ENCODE measurements around the gene BCOR. TPM values are rescaled to one million over a fixed set of nuclear protein-coding genes. Genes with fewer than 3 reads are reported as not detected.

Gene BCOR
- total RNA-seq, 4 donors from 2014 or later = 23.8 to 37.5 (median 31.1) TPM

GRCh38 chrX:40090050-40090804 lies 7.5 kb downstream of the BCOR start:
- no peak for DNase-seq (ENCODE audit: low spot score in 2 of 2)
- WGBS, 2 donors = 0 to 3% methylated on average over 10 to 54 of the region's 63 CpGs

DNA sequence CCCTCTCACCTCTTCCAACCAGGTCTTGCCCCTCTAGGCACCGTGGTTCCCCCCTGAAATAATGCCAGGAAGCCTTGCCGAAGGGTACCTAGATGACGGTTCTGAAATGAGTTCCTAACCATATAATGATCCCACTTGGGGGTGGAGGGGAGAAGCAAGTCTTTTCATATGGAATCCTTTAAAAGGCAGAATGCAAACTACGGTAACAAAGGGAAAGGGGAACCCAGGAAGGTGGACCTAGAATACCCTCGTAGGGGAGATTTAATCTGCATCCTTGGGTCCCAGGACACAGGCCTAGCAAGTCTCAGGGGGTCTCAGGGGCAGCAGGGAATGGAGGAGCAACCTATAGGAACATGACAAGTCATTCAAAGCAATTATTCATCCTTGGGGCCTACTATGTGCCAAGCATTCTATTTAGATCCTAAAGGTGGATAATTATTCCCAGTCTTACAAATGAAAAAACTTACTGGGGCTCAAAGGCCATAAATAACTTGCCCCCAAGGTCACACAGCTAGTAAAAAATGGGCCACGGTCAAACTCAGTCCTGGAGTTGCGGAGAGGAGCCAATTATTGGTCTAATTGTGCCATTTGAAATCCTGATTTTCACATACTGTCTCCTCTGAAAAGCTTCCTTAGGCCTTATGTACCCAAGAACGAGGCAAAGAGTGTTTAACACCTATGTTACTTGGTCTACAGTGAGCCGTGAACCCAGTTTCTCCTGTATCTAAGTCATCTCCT lies 8.8 kb downstream of the BCOR start:
- 50 to 83% methylated on average over 9 of the region's 9 CpGs for WGBS, 2 donors
- intact Hi-C loops (cut with DNase I; ENCODE audit: low total_unique reads) = no loop called here
- DNase-seq (ENCODE audit: low spot score in 2 of 2) = no peak
- no peak for TF ChIP-seq POLR2A (IDR thresholded peaks at IDR 0.05)
- TF ChIP-seq, protein P1, sequence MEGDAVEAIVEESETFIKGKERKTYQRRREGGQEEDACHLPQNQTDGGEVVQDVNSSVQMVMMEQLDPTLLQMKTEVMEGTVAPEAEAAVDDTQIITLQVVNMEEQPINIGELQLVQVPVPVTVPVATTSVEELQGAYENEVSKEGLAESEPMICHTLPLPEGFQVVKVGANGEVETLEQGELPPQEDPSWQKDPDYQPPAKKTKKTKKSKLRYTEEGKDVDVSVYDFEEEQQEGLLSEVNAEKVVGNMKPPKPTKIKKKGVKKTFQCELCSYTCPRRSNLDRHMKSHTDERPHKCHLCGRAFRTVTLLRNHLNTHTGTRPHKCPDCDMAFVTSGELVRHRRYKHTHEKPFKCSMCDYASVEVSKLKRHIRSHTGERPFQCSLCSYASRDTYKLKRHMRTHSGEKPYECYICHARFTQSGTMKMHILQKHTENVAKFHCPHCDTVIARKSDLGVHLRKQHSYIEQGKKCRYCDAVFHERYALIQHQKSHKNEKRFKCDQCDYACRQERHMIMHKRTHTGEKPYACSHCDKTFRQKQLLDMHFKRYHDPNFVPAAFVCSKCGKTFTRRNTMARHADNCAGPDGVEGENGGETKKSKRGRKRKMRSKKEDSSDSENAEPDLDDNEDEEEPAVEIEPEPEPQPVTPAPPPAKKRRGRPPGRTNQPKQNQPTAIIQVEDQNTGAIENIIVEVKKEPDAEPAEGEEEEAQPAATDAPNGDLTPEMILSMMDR (IDR thresholded peaks at IDR 0.05) = no peak
- no peak overlapping the region for H3K4me3 ChIP-seq (ENCODE audit: low read depth, poor library complexity, severe bottlenecking)

More at GRCh38 chrX:40090050-40090804, 7.5 kb downstream of the BCOR start:
- no peak overlapping the region for H3K4me3 ChIP-seq (ENCODE audit: low read depth, poor library complexity, severe bottlenecking)
- no peak for TF ChIP-seq POLR2A (IDR thresholded peaks at IDR 0.05)
- TF ChIP-seq, protein P1 (IDR thresholded peaks at IDR 0.05) = no peak
- intact Hi-C loops (cut with DNase I; ENCODE audit: low total_unique reads) = no loop called here

- WGBS, 2 donors = 37 to 67% methylated on average over 5 of the region's 5 CpGs
- H3K4me3 ChIP-seq (ENCODE audit: low read depth, poor library complexity, severe bottlenecking) = no peak overlapping the region
- no peak for DNase-seq (ENCODE audit: low spot score in 2 of 2)
- TF ChIP-seq, protein P1 (IDR thresholded peaks at IDR 0.05) = no peak
- no peak for TF ChIP-seq POLR2A (IDR thresholded peaks at IDR 0.05)
- intact Hi-C loops (cut with DNase I; ENCODE audit: low total_unique reads) = no loop called here
These were observed 9.5 kb downstream of the BCOR start for GRCh38 chrX:40088299-40088625.

DNA sequence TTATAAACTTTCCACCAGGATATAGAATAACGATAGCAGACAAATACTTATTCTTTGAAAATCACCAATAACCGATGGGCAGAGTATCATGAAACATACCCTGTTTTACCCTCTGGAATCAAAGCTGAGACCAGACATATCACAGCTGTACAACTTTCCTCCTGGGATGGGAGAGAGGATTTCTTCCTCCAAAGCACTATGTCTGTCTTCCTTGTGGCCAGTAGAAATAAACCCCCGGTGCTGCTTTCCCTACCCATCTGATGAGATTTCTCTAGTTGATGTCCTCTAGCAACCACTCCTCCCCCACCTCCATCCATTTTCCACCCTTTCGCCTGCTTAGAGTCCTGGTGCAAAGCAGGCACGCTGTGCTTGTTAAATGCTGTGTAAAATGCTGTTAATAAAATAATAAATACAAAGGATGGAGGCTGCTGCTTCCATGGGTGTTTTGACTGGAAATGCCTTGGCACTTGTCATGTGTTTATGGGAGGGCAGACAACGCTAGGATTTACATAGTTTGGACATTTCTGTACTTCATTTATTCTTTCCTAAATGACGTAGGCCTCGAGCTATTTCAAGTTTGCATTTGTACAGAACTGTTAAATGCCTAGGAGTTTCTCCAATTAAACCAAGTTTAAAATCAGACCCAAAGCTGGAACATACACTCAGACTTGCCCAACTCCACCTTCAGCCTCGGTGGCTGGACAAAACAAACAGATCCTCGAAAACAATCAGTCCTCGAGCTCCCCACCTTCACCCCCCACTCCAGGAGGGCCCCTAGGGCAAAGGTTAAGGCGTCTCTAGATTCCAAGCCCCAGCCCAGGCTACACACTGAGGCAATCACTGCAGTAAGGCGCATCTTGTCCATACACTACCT lies 10.1 kb downstream of the BCOR start:
- TF ChIP-seq, protein P1 (IDR thresholded peaks at IDR 0.05) = no peak
- DNase-seq (ENCODE audit: low spot score in 2 of 2) = no peak
- no peak overlapping the region for H3K4me3 ChIP-seq (ENCODE audit: low read depth, poor library complexity, severe bottlenecking)
- 32 to 74% methylated on average over 13 of the region's 13 CpGs for WGBS, 2 donors
- intact Hi-C loops (cut with DNase I; ENCODE audit: low total_unique reads) = no loop called here

GRCh38 chrX:40086569-40087335 lies 11.0 kb downstream of the BCOR start:
- 40 to 76% methylated on average over 22 to 30 of the region's 30 CpGs for WGBS, 2 donors
- H3K4me3 ChIP-seq (ENCODE audit: low read depth, poor library complexity, severe bottlenecking) = no peak overlapping the region
- no peak for TF ChIP-seq POLR2A (IDR thresholded peaks at IDR 0.05)
- TF ChIP-seq, protein P1 (IDR thresholded peaks at IDR 0.05) = no peak
- DNase-seq (ENCODE audit: low spot score in 2 of 2) = no peak
- intact Hi-C loops (cut with DNase I; ENCODE audit: low total_unique reads) = no loop called here
